Activated effector memory CD4-positive, alpha-beta T cell treated with Interleukin-2 at 50 U/mL for 16 hours (primary cell): ENCODE results near the gene HKDC1.
"Not testable (repeated sequence)": the region's sequence is repeated elsewhere in the genome, so short reads cannot be mapped to it uniquely, and the experiment has no call there.

Experiments
- DNase-seq: peaks from one replicate; pipeline ENCODE4 v3.0.0-alpha.2; 2020

HKDC1 gene

GRCh38 chr10:69243817-69244216, 23.7 kb downstream of the HKDC1 start:
- no peak for DNase-seq

GRCh38 chr10:69246036-69246435, 25.9 kb downstream of the HKDC1 start:
- DNase-seq = no peak

GRCh38 chr10:69246581-69247312, 26.6 kb downstream of the HKDC1 start:
- no peak for DNase-seq

GRCh38 chr10:69247313-69247710, 27.2 kb downstream of the HKDC1 start:
- DNase-seq = no peak

- no peak for DNase-seq
These were observed 28.1 kb downstream of the HKDC1 start for GRCh38 chr10:69248117-69248730.

GRCh38 chr10:69250041-69250440, 29.9 kb downstream of the HKDC1 start:
- no peak for DNase-seq

GRCh38 chr10:69251417-69251816, 31.3 kb downstream of the HKDC1 start:
- DNase-seq = not testable (repeated sequence)

GRCh38 chr10:69253171-69253570, 33.0 kb downstream of the HKDC1 start:
- no peak for DNase-seq

GRCh38 chr10:69254877-69255276, 34.7 kb downstream of the HKDC1 start:
- no peak for DNase-seq

GRCh38 chr10:69259547-69260243, 39.6 kb downstream of the HKDC1 start:
- no peak for DNase-seq

- DNase-seq = no peak
These were observed 41.1 kb downstream of the HKDC1 start for GRCh38 chr10:69261184-69261583.

GRCh38 chr10:69262292-69262751, 42.2 kb downstream of the HKDC1 start:
- no peak for DNase-seq

- DNase-seq = no peak
These were observed 45.4 kb downstream of the HKDC1 start for GRCh38 chr10:69265521-69265920.

GRCh38 chr10:69268761-69269416, 48.8 kb downstream of the HKDC1 start:
- DNase-seq = no peak

- no peak for DNase-seq
These were observed 49.6 kb downstream of the HKDC1 start for GRCh38 chr10:69269761-69270160.

GRCh38 chr10:69270990-69271389, 50.9 kb downstream of the HKDC1 start:
- DNase-seq = no peak

- no peak for DNase-seq
These were observed 52.5 kb downstream of the HKDC1 start for GRCh38 chr10:69272624-69273023.

GRCh38 chr10:69275444-69275843, 55.3 kb downstream of the HKDC1 start:
- DNase-seq = no peak

- DNase-seq = no peak
These were observed 56.4 kb downstream of the HKDC1 start for GRCh38 chr10:69276503-69276902.

- no peak for DNase-seq
These were observed 58.4 kb downstream of the HKDC1 start, which contains the start of gene HK1 for GRCh38 chr10:69278446-69278963. TSS of gene HK1 (plus strand) at chr10:69278496.

GRCh38 chr10:69279110-69279509, 59.0 kb downstream of the HKDC1 start:
- no peak for DNase-seq

- DNase-seq = no peak
These were observed 61.6 kb downstream of the HKDC1 start for GRCh38 chr10:69281507-69282413.
